SHP77 (cell line): ENCODE data around the gene COL28A1.
A peak's percentile ranks its signal among the peaks of the same experiment; 100 is the strongest.
"Not testable (repeated sequence)": the region's sequence is repeated elsewhere in the genome, so short reads cannot be mapped to it uniquely, and the experiment has no call there.

Experiments used
- DNase-seq, 2 experiments: peaks; one replicate each; lab custom pipeline; 2025; lab: John Stamatoyannopoulos, UW

COL28A1 gene

DNA sequence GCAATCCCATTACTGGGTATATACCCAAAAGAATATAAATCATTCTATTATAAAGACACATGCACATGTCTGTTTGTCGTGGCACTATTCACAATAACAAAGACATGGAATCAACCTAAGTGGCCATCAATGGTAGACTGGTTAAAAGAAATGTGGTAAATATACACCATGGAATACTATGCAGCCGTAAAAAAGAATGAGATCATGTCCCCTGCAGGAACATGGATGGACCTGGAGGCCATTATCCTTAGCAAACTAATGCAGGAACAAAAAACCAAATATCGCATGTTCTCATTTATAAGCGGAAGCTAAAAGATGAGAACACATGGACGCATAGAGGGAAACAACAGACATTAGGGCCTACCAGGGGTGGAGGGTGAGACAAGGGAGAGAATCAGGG is 25.9 kb upstream of the COL28A1 start:
- not testable (repeated sequence) for DNase-seq

DNA sequence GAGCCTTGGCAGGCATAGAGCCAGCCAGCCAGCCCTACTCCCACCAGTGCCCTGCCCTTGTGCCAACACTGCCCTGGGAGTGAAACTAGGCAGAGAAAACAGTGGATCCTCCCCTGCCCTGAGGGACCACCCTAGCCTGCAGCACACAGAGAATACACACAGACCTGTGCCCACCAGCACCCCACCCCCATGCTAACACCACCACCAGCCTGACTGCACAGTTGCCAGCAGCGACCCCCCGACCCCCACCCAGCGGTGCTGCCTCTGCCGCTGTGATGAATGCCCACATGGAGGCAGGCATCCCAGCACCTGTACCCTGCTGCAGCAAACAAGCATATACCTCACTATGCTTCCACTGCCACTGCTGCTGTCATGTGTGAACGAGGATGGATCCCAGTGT is 21.6 kb upstream of the COL28A1 start:
- DNase-seq, result no peak

DNA sequence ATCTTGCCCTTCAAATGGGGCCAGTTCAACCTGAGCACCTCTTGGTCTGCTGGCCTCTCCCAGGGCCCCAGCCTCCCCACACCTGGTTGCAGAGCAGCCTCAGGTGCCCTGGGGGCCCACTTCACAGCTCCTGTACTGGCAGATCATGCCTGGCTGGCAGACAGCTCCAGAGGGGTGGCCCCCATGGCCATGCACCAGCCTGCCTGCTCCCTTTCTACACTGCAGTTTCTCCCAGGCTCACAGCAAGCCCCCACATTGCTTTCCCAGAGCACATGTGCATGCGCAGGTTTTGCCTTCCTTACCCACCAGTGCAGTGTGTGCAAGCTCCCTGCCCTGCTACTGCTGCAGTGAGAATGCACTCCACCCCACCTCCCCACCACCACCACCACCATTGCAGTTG is 21.2 kb upstream of the COL28A1 start:
- no peak for DNase-seq

DNA sequence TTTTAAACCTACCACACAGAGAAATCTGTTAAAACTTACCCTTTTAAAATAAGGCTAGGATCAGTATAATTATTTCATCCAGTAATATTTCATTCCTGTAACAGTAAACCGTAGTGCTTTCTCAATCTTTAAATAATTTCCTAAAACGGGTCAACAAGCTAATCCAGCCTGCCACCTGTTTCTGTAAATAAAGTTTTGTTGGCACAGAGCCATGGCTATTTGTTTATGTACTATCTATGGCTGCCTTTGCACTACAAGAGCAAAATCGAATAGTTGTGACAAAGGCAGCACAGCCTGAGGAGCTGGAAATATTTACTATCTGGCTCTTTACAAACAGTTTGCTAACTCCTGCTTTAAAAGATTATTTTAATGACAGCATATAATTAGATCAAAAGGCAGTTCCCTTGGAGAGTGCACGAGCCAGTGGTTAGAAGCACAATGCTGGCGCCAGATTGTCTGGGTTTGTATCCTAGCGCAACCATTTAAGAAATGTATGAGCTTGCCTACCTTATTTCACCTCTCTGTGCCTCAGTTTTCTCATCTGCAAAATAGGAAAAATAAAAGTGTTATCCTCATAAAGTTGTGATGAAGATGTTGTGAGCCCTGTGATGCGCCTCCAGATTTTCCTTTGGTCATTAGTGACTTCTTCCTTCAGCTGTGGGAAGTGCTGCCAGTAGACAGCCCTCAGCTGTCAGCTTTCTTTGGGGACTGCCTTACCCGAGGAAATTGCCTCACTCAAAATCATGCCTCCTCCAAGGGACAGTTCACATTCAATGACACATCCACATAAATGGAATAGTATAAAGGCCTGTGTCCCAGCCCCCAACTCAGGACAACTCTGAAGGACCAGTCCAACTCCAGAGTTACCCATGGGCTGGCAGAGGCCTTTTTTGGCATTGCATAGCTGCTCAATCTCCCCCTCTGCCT is 19.2 kb upstream of the COL28A1 start:
- peak in 1 of 2 experiments; percentile 31 for DNase-seq

DNA sequence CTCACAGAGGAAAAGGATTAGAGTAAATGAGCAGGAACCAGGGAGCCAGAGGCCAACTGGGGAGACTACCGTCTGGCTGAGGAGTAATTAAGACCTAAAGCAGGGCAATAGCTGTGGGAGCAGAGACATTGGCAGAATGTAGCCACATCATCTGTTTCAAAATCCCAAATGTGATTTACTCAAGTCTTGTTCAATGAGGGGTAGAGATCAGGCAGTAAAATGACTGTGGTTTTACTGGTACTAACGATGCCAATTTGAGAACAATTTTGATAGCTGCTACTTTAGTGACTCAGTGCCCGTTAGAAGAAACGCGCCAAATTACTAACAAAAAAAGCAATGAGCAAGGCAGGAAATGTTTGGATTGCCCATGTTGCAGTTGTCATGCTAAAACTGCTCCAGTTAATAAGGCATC is 18.4 kb upstream of the COL28A1 start:
- DNase-seq, result no peak

DNA sequence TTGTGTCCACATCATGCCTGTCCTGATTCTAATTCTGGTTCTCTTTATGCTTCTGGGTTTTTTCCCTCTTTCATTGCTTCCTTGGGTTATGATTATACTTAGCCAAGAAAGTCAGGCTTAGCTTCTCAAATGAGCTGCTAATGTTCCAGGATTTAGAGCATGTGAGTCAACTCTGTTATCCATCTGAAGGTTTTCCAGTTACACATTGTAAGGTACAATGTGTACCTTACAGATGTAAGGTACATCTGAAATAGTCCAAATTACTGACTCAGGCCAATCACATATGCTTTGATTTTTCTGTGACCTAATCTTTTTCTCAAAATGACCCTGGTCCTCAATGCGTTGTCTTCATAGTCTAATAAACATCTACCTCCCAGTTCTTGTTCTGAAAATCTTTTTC is 17.7 kb upstream of the COL28A1 start:
- no peak for DNase-seq

DNA sequence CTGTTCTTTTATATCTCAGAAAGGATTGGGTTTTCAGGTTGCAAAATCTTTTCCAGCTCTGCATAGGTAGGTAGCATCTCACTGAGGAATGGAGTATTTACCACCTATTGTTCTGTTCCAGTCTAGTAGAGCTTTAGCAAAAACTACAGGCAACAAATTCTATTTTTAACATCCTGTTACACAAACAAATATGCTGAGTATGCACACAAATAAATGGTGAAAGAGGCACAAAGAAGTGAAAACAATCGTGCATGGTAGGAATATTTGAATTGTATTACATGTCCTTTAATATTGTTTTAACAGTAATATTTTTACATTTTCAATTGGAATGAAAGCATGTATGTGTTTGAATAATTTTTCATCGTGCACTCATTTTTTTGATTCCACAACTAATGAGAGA is 16.5 kb upstream of the COL28A1 start:
- no peak for DNase-seq

DNA sequence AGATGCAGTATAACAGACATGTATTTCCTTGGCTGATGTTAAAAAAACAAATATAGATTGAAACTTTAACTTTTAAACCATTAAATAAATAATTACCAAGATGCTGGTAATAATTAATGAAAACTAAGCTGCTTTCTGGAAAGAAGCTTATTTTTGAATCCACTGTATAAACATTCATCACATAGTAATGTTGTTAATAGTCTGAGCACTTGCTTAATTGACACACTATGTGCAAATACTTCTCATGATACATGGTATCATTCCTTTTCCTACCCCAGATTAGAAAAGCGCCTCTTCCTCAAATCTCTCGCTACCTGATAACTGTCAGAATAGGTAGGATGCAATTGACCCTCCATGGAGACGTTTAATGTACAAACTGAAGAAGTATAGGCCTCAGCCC is 15.0 kb upstream of the COL28A1 start:
- no peak for DNase-seq

DNA sequence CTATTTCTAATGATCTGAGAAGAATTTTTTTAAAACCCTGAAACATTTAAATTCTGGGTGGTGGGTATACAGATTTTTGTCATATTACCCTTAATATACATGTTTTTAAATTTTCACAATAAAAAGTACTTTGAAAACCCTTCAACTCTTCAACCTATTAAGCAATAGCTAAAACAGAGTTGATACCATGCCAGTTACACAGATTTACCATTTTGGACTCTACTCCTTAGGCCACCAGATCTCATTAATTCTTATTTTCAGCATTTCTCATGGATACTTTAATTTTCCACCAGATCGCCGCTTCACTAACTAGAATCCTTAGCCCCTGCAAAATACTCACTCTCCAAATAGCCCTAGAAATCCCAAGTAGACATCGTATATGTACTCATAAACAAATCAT is 12.7 kb upstream of the COL28A1 start:
- no peak for DNase-seq

DNA sequence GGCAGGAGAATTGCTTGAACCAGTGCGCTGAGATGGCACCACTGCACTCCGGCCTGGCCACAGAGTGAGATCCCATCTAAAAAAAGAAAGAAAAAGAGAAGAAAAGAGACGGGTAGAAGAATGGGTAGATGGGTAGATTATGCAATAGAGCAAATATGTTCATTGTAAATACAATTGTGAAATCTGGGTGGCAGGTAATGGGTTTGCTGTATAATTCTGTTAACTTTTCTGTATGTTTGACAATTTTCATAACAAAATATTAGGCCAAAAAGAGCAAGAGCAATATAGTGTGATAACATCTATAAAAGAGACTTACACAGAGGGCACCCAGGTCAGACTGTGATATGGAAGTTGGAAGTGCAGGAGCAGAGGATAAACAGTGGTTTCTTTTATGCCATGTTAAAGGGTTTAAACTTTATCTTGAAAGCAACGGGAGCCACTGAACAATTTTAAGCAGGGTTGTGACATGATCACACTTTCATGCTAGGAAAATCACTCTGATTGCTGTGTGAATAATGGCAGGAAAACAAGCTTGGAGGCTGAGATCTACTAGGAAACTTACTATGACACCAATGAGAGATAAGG is 6.7 kb upstream of the COL28A1 start:
- DNase-seq, result no peak

DNA sequence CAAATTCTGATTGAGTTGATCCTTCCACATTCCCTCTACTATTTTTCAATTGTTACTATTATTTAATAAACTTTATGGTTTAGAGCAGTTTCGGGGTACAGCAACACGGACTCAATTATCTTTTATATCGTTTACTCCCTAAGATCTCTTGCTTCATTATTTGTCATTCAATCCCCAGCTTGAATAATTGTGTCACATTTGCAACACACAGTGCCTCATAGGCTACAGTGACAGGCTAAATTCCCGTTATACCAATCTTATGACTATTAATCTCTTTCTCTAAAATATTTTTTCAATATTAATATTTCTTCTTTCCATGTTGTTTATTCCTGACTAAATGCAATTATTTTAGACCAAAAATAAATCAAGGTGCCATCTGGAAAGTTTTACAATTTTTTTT is 4.0 kb upstream of the COL28A1 start:
- no peak for DNase-seq

DNA sequence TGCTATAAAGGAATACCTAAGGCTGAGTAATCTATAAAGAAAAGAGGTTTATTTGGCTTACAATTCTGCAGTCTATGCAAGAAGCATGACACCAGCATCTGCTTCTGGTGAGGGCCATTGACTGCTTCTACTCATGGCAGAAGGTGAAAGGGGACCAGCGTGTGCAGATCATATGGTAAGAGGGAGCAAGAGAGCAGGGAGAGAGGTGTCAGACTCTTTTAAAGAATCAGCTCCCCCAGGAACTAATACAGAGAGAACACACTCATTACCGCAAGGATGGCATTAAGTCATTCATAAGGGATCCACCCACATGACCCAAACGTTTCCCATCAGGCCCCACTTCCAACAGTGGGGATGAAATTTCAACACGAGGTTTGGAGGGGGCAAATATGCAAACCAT is 3.5 kb upstream of the COL28A1 start:
- no peak for DNase-seq

DNA sequence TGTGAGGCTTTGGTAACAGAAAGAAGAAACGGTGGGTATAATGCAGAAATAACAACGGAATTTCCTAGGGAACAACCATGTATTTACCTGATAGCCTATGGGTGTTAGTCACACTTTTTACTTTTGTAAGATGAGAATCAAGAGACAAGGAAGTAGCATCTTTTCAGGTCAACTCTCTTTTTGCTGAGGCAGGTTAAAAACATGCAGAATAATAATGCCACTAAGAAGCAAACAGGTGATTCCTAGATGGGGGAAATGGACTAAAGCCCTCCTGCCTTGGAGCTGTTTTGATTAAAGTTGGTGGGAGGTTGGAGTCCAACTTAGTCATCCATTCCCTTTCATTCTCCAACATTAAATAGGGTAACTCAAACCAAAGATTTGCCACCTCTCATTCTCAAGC is 2.0 kb upstream of the COL28A1 start:
- no peak for DNase-seq

DNA sequence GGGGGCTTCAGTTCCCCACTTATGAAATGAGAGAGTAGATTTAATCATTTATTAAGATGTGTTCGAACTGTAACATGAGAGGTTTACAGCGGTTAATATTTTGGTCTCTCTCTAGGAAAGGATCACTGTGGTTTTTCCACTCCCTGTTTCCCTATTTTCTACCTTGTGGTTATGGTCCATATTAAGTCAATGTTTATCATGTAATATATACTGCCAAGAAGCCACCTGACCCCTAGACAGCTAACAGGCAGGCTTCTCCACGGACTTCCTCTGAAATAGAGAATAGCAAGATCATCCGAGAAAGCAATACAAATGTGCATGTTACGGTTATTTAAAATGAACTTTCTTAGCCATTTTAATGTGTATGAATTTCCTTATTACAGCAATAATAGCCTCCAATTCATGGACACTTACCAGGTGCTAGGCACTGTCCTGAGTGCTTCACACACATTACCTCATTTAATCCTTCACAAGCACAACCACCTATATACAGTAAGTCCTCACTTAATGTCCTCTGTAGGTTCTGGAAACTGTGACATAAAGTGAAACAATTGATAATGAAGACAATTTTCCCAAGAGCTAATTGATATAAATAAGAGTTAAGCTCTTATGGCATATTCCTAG is 835 bp upstream of the COL28A1 start:
- DNase-seq, result peak; percentile 33 to 34

DNA sequence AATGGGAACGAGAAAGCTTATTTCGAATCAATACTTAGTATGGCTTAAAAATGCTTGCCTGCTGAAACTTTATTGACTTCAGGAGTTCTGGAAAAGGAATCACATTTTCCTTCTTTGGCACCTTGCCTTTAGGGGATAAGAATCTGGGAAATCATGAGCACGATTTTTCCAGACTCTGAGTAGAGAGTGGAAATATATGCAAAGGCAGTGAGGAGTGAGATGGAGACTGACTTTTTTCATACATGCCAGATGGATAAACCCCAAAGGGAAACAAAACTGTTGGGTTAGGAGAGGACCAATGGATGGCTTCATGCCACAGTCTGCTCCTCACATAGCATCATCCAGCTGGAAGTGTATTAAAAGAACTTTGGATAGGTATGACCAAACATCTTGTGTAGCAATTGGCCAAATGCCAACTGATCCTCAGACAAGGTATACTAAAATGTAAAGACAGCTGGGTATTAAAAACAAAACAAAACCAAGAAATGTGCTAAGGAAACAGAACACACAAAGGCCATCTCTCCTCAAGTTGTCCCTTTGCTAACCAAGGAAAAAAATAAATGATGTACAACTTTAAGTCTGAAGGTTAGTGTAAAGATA is 1.7 kb downstream of the COL28A1 start:
- DNase-seq, result no peak

DNA sequence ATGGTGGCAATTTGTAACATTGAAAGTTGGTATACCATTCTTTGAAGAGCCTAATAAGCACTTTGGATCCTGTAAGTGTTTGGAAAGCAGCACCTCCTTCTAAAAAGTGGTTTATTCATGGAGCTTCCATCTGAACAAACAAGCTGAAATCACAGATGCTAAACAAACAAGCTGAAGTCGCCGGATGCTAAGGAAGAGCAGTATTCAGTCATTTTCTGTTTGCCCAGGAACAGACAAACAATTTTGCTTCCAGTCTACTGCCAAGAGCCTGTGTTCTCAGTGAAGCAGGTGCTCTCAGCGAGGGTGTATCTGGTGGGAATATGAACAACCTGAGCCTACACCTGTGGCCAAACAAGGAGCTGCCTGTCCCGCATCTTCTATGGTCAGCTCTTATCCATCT is 6.3 kb downstream of the COL28A1 start:
- peak; percentile 81 to 85 for DNase-seq

DNA sequence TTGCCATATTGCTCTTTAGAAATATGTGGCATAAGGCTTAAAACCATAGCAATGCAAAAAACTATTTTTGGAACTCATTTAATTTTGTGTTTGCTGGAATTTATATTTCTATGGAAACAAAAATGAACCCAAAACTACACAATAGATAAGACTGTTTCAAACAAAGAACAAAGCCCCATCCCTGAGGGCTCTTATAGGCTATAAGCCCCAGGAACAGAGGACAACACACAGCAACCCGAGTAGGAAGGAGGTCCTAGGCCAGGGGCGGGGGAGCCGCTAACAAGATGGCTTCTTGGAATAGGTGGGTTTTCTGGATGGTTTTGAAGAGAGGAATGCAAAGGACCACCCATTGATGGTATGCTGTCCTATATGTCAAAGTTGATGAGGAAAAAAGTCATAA is 8.6 kb downstream of the COL28A1 start:
- no peak for DNase-seq

DNA sequence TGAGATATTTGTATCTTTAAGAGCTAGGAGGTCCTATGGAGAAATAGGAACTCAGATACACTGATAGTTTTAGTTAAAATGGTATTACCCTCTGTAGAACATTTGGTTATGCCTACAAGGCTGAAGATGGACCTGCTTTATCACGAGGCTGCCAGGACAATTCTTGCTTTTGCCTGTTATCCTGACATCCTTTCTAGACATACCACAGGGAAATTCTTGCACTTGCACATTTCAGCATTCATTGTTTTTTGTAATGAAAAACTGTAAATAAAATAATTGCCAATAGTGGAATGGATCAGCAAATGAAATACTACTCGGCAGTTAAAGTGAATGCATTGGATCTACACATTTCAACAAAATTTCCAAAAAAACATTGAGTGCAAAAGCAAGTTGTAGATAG is 9.7 kb downstream of the COL28A1 start:
- no peak for DNase-seq

DNA sequence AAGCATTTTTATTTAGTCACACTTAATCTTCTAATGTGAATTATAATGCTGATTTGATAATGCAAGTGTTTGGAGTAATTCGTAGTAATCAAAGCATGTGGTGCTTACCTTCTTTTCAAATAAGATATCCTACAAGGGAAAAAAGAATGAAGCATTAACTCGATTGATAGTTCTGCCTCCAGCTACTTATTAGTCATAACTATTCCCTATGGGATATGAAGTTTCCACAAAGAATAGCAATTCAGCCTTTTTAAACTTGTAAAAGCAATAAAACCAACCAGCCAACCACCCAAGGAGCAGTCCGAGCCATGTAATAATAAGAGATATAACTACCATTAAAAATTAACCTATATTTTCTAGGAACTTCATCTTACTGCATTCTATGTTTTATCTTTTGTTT is 11.6 kb downstream of the COL28A1 start:
- DNase-seq, result no peak

DNA sequence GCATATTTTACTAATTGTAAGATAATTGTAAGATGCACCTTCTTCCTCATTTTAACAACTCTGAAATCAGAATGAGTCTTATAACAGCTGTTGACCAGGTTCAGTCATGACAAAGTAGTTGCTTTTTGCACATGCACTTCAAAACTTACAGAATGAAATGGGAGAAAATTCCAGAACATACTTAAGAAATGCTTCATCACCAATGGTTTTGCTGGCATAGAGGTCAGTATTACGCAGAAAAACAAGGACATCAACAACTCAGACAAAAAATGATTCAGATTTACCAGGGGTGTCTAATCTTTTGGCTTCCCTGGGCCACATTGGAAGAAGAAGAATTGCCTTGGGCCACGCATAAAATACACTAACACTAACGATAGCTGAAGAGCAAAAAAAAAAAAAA is 13.3 kb downstream of the COL28A1 start:
- no peak for DNase-seq

DNA sequence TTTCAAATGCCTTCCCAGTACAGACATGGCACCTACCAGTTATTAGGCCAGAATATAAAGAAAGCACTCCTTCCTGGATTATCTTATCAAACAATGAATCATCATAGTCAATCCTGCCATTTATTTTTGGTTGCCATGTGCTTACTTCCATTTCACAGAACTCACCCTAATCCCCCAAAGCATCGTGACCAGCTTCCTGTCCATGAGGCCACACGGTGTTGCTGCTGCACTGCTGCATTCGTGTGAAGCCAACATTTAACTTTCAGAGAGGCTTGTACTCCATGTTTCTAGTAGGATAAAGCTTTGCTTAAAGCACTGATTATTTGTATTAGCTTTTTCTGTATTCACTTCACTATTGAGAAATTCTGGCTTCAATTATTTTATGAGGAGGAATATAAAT is 14.4 kb downstream of the COL28A1 start:
- peak in 1 of 2 experiments; percentile 33 for DNase-seq

DNA sequence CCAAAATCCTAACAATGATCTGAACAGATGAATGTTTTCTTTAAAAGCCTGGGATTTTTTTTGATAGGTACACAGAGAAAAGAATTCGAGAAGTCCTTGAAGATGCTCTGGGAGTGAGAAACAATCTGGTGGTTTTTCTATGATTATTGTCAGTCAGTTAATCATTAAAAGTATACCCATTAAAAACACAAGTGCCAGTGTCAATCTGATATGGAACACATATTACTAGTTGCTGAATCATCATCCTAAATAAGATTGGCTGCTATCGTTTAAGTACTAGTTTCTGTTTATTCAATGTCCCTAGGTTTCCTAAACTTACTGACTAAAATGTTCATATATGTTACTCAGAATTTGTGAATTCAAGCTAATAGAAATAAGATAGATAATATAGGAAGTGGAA is 16.1 kb downstream of the COL28A1 start:
- no peak for DNase-seq

DNA sequence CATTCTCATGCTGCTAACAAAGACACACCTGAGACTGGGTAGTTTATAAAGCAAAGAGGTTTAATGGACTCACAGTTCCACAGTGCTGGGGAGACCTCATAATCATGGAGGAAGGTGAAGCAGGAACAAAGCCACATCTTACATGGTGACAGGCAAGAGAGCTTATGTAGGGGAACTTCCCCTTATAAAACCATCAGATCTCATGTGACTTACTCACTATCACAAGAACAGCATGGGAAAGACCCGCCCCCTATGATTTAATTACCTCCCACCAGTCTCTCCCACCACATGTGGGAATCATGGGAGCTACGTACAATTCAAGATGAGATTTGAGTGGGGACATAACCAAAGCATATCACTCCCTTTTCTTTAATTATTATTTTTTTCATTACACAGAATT is 16.6 kb downstream of the COL28A1 start:
- DNase-seq, result no peak
